ENCODE measurements around the gene SLC44A5.
"Not testable (repeated sequence)": the region's sequence is repeated elsewhere in the genome, so short reads cannot be mapped to it uniquely, and the experiment has no call there.

SLC44A5 gene

DNA sequence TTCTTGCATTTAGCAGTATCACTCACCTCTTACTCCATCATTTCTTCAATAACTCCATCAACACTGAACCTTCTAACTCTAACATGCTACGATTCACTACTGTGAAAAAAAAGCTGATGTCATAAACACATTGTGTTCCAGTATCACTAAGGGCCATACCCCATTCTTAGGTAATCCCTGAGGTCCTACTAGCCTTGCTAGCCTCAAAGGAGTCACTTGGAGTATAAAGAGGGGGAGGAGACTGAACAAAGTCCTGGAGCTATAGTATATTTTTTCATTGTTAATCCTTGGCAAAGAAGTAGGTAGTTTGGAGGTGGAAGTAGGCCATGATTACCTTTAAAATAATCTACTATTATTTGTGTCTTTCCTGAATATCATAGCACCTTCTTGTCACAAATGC is at the start of gene SLC44A5:
TSS of gene SLC44A5 (minus strand) at position 101 of the 400 bp plus-strand sequence. CDS start 69,667 bp downstream, outside the sequence.
- no peak for DNase-seq

DNA sequence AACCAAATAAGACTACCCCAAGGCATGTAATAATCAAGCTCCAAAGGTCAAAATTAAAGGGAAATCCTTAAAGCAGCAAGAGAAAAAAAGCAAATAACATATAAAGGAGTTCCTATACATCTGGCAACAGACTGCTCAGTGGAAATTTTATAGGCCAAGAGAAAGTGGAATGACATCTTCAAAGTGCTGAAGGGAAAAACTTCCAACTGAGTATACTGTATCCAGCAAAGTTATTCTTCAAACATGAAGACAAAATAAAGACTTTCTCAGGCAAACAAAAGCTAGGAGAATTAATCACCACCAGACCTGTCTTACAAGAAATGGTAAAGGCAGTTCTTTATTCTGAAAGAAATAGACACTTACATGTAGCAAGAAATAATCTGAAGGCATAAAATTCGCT is 45.0 kb upstream of the SLC44A5 start:
- no peak for DNase-seq

DNA sequence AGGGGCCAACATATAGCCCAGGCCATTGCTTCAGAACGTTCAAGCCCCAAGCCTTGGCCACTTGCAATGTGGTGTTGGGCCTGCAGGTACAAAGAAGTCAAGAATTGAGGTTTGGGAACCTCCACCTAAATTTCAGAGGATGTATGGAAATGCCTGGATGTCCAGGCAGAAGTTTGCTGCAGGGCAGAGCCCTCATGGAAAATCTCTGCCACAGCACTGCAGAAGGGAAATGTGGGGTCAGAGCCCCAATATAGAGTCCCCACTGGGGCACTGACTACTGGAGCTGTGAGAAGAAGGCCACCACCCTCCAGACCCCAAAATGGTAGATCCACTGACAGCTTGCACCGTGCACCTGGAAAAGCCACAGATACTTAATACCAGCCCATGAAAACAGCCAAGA is 36.3 kb upstream of the SLC44A5 start:
- DNase-seq, result not testable (repeated sequence)

DNA sequence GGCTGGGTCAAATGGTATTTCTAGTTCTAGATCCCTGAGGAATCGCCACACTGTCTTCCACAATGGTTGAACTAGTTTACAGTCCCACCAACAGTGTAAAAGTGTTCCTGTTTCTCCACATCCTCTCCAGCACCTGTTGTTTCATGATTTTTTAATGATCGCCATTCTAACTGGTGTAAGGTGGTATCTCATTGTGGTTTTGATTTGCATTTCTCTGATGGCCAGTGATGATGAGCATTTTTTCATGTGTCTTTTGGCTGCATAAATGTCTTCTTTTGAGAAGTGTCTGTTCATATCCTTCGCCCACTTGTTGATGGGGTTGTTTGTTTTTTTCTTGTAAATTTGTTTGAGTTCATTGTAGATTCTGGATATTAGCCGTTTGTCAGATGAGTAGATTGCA is 34.2 kb upstream of the SLC44A5 start:
- DNase-seq, result not testable (repeated sequence)

DNA sequence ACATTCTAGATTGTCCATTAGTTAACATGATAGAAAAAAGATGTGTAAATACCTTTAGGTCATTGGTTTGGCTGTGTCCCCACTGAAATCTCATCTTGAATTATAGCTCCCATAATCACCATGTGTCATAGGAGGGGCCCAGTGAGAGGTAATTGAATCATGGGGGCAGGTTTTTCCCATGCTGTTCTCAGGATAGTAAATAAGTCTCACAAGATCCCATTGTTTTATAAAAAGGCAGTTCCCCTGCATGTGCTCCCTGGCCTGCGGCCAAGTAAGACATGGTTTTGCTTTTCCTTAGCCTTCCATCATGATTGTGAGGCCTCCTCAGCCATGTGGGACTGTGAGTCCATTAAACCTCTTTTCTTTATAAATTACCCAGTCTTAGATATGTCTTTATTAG is 32.5 kb upstream of the SLC44A5 start:
- DNase-seq, result peak; percentile 41

DNA sequence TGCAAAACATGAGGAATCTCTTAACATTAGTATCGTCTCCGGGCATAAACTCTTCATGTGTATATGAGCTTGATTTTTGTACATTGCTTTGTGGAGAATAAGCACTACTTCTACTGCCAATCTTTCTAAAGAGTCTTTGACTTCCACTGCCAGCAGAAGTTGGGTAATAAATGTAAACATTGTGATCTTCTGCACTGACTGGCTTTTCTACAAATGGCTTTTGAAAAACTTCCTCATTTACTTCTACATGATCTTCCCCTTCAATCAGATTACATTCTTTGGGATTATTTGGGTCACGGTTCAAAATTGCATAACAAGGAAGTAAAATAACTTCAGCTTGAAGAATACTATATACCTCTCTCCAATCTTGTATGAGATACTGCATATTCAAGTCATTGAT is 30.4 kb upstream of the SLC44A5 start:
- no peak for DNase-seq

DNA sequence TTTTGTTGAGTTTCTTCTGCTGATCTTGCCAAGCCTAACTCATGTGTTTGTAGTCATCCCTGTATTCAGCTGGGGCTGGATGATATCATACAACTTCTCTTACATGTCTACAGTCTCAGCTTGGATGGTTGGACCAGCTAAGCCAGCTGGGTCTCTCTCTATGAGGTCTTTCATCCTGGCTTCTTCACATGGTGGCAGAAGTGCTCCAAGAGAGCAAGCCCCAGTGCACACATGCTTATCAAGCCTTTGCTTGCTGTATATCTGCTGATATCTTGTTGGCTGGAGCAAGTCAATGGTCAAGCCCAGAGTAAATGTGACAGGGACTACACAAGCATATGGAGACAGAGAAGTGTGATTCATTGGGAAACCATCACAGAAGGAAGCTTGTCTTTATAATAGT is 29.2 kb upstream of the SLC44A5 start:
- DNase-seq, result no peak

DNA sequence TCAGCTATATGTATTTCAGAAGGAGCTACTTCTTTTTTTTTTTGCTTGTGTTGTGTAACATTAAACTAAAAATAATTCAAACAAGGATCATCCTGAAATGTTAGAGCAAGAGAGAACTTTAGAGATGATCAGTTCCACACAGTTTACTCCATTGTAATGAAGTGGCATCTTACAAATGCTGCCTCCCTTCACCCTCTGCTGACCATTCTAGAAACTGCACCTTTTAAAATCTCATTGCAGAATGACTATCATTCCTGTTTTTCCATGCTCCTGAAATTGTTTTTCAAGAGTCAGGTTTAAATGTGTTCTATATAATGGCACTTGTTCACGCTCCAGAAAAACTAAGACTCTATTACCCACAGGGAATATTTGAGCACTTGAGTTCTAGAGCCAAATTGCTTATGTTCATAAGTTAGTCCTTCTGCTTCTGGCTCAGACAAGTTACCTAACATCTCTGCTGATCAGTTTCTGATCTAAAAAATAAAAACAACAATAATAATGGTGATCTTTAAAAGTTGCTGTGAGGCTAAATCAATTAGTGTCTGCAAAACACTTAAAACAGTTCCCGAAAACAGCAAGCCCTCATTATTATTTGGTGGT is 21.5 kb upstream of the SLC44A5 start:
- no peak for DNase-seq

DNA sequence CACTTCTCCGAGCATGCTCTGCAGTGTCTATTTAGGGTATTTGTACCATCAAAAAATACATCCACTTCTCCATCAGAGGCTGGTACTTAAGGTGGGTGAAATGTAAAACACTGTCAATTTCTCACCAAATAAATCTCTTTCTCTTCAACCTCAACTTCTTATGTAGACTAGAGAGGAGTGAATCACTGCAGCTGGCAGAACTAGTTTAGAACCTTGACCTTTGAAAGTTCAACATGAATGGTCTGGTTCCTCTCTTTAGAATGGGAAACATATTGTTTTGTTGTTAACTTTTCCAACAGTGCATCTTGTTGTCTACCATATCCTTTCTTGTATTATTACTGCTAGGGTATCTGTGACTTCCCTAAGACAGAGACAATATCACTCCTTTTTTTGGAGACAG is 20.1 kb upstream of the SLC44A5 start:
- DNase-seq, result no peak

DNA sequence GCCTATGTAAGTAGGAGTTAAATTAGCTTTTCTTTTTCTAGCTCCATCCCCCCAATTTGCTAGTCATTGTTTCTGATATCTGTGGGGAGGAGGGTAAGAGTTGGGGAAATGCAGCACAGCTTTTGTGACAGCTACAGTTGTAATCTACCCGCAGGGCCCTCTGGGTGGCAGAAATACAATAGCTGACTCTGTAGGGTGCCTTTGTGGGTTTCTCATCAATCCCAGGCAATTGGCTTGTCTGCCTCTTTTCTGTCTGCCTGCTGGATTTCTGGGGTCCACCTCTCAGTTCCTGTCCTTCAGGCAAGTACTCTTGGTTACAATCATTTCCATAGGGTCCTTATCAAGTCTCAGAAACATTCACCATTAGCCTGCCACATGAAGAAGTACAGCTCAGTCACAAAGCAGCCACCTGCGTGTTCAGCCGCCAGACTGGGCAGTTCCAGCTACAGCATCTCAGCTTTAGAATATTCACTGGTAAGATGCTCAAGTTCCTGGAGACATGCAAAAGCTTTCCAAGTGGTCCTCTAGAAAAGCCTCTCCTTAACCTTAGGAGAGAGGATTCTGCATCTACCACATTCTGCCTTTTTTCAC is 19.2 kb upstream of the SLC44A5 start:
- no peak for DNase-seq

DNA sequence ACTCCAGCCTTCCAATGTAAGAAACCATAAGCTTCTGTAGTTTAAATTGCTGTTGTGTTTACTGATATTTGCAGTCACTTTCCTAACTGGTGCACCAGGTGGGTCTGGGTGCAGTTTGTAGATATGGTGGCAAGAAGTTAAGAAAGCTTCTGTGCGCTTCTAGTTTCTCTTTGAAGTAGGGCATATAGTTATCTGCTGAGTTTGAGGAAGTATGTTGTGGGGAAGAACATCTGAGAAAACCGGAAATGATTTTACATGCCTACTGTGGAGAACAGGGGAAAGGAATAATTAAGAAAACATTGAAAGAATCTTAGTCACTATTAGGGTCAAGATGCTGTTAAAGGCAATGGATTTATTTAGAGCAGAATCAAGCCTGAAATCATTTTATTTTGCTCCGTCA is 14.9 kb upstream of the SLC44A5 start:
- no peak for DNase-seq

DNA sequence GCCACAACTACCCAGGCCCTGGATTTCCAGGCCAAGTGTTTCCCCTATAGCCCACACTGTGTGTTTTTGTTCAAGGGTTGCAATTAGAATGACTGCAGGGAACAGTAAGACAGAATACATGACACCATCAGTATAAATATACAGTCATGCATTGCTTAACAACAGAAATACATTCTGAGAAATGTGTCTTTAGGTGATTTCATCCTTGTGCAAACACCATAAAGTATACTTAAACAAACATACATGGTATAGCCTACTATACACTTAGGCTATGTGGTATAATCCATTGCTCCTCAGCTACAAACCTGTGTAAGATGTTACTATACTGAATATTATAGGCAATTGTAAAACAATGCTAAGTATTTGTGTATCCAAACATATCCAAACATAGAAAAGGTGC is 7.5 kb upstream of the SLC44A5 start:
- DNase-seq, result no peak

DNA sequence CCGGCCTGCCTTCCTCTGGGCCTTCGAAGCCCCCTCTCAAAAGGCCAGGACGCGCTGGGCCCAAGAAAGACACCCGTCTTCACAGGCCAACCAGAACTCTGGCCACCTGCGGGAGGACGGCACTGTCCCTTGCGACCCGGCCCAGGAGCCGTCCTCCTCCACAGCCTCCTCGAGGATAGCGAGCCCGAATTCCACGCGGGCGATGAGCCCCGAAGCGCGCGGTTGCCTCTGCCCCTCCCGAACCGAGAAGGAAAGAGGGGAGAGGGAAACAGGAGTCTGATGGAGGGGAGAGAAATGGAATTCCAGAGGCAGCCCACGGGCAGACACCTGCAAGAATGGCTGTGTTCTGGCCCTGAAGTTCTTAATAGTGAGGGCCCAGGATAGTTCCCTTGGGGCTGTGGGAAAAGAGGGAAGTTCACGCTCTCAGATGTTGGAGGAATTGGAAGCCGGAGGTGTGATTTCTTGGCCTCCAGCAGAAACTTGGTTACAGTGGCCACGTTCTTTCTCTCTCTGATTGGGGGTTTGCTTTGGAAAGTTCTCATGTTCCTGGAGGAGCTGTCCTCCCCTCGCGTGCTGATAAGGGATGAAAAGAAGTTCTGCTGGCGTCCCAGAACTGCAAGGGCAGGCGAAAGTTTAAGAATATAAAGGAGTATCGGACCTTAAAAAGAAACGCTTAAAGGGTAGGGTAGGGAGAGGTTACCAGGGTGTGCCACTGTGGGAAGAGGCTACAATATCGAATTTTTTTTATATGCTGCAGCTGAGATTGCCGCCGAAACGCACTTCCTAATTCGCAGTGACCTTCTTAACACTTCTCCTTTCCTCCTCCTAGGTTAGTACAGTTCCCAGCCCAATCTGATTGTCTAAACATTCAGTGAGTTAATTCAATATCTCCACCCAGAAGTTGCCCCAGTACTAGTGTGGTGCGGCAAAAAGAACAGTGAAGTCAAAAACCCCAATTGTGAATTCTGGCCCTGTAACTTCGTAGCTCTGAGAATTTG is 5.8 kb upstream of the SLC44A5 start:
- DNase-seq, result no peak

DNA sequence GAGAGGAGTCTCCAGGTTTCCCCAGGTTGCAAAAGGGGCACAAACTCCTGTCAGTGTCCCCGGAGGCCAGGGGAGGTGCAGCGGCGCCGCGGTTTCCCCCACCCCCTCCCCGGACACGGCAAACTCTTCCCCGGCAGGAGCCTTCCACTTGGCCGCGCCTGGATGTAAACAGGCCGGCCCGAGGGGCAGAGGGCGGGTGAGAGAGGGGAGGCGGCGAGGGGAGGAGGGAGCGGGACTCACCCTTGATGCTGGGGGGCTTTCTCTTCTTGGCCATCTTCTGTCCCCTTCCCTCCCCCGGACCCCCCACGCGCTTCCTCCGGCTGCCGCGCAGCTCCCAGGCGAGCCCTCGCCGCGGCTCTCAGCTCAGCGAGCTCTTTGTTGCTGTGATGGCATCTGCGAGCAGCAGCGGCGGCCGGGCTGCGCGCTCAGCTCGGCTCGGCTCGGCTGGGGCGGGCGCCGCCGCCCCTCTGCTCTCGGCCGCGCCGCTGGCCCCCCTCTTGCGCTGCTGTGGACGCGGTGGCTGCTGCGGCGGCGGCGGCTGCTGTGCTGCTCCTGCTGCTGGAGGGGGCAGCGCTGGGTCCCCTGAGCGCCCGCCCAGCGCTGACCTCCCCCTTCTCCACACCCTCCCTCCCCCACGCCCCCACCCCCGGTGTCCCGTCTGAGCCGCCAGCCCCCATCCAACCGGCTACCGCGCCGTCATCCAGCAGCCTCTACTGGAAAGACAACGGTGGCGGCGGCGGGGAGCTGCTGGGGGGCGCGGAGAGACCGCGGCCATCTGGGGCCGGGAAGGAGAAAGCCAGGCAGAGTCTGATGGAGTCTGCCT is 4.9 kb upstream of the SLC44A5 start:
- no peak for DNase-seq

DNA sequence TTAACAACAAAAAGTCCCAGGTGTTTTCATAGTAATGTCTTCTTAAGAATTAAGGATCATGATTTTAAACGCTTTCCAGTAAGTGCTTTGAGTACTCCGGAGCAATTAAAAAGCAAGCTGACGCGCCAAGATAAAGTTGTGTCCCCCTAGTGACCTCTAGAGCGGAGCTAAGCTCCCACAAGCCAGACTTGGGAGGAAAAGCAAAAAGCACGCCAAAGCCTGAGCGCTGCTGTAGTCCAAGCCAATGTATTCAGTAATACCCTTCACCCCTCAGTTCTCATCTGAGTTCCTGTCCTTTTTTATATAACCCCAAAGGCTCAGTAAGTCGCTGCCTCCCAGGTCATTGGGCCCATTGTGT is 3.5 kb upstream of the SLC44A5 start:
- no peak for DNase-seq

DNA sequence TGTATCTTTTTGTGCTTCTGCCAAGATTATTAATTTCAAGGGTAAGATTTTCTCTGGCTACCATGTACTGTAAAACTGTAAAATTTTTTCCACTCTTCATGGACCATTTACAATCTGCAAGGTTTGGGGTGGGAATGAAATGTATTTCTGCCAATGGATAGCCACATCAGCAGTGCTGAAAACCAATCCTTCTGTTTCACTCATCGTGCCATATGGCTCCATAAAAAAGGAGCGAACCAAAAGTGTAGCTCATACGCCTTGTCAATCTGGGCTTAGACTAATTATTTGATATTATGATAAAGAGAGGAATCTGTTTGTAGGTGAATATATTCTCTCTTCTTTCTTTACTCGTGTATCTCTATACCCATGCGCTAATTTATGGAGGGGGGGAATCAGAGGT is 3.0 kb upstream of the SLC44A5 start:
- peak; percentile 52 for DNase-seq

DNA sequence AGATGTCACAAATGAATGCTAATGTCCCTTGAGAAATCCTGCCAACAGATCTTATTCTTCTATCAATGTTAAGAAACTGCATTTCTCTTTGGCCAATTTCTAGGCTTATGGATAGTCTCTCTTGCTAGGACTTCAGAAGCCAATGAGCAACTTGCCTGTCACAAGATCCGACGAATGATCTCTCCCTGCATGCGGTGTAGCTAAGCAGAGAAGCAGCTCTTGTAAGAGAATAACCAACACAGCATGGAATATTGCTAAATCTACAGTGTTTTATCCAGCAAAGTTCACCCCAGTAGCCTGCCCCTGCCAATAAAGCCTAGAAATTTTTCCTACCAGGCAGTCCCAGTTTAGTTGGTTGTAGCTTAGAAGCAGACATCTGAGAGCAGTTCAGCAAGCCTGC is 2.1 kb upstream of the SLC44A5 start:
- no peak for DNase-seq

DNA sequence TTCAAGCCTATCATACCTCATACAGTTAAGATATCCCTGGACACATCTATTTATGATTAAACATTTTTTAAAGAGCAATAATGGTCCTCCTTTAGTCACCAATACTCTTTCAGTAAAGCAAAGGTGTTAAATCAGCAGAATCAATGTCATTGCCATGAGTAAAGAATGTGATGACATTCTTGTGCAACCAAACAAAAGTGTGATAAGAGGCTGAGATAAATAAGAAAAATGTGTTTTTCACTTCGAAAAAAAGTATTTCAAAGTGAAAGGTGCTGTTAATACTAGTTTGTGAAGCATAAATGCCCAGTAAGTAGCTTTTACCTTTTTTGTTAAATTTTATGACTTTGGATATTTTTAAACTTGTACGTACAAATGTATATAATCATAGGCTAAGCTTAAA is 8.4 kb downstream of the SLC44A5 start:
- no peak for DNase-seq

DNA sequence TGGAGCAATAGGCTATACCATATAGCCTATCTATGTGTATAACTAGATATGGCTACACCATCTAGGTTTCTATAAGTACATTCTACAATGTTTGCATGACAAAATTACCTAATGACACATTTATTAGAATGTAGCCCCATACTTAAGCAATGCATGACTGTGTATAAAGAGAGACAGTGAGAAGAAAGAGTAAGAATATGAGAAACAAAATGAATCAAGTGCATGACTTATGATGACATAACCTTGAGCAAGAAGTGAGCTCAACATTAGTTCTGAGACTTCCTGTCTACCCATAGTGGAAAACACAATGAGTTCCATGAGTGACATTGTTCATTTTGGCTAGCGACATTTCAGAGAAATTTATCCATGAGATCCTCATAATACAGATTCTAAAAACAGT is 10.1 kb downstream of the SLC44A5 start:
- no peak for DNase-seq

DNA sequence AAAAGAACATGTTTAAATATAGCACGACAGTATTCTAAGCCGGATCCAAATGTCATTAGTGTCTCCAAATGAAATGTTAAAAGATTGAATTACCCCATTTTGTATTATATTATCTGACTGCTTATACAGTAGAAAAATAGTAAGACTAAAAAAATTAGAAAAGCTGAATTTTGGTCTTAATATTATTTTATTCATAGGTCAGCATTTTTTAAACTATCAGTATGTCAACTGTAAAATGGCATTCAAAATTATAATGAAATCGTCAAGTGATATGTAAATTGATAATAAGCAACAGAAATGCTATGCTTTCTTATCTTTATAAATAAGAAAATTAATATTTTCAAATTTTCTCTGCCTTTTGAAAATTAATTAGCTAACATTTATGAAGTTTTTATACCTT is 16.6 kb downstream of the SLC44A5 start:
- DNase-seq, result no peak

DNA sequence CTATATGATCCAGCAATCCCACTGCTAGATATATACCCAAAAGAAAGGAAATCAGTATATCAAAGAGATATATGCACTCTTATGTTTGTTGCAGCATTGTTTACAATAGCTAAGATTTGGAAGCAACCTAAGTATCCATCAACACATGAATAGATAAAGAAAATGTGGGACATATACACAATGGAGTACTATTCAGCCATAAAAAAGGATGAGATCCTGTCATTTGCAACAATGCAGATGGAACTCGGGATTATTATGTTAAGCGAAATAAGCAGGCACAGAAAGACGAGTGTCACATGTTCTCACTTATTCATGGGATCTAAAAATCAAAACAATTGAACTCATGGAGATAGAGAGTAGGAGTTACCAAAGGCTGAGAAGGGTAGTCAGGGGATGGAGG is 17.5 kb downstream of the SLC44A5 start:
- DNase-seq, result not testable (repeated sequence)

DNA sequence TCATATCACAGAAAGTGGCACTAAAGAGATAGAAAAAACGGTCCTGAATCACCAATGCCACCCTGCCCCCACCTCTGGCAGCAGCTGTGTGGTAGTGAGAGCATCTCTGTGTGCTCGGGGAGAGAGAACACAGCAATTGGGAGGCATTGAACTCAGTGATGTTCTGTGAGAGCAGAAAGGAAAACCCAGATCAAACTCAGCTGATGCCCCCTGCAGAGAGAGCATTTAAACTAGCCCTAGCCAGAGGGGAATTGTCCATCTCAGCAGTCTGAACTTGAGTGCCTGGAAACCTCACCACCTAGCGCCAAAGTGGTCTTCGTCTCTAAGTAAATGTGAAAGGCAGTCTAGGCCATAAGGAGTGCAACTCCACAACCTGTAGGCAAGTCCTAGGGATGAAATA is 21.3 kb downstream of the SLC44A5 start:
- DNase-seq, result no peak

DNA sequence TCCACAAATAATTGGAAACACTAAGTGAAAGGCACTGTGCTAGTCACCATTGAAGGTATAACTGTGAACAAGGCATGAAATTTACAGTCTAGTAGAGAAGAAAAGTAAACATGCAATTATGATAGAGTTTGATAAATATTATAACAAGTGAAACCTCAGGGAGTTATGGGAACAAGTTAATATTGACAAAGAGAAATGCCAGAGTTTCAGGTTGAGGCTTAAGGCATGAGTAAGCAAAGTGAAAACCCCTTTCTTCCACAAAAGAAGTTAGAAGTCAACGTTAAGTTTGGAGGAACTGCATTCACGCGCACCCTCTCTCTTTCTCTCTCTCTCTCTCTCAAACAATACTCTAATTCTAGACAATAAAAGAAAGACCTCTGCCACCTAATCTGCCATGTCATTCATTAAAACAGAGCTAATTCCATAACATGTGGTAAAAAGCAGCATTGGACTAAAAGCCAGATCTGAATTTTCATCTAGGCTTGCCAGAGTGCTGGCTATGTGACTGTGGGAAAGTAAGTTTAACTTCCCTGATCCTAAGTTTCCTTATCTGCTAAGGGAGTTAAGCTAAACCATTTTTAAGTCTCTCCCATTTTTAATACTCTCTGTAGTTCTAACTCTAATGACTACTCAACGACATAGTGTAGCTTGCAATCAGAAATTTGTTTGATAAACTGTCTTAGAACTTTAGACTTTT is 22.0 kb downstream of the SLC44A5 start:
- DNase-seq, result no peak
